ENCODE results near the gene CERCAM. TPM values are rescaled to one million over a fixed set of nuclear protein-coding genes. Genes with fewer than 3 reads are reported as not detected.

Gene CERCAM
- 10 to 100 TPM; 25.1 to 70.7 (median 39.8) TPM for total RNA-seq

DNA sequence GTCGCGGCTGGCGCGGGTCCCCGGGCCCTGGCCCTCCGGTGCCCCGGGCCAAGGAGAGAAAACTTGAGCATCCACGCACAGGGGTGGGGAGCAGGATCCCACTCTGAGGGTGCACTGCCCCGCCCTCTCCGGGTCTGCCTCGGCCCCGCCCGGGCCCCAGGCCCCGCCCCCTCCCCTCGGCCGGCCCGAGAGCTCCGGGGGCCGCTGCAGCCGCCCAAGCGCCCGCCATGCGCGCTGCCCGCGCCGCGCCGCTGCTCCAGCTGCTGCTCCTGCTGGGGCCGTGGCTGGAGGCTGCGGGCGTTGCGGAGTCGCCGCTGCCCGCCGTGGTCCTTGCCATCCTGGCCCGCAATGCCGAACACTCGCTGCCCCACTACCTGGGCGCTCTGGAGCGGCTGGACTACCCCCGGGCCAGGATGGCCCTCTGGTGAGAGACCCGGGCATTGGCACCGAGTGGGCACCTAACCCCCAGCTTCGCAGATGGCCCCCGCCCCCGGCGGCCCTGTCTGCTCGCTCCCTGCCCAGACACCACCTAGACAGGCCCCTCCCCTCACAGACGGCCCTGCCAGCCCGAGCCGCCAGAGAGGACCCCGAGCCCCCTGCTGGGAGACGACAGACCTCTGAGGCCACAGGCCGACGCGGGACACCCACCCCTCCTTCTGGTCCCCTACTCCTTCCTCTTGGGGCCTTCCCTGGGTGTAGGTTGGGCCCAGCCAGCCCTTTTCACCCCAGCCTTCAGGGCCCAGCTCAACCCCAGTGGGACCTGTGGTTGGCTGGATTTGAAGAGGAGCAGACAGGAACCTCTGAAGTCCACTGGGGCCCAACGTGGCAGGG is at the start of gene CERCAM:
TSS of gene CERCAM (plus strand) at position 207 of the 831 bp plus-strand sequence. CDS start at position 228, 21 bp downstream.
- Histone ChIP-seq H3K36me3 (no peaks in the 10 kb centered on the region), H3K27ac (peak within 1 kb of the TSS; percentile 78 to 93), H3K9me3 (no peaks in the 10 kb centered on the region), H3K4me3 (peak within 1 kb of the TSS; percentile 63 to 94), H3K4me1 (peaks cover 0 to 6% of the 10 kb centered on the region in 2 donors), H3K27me3 (peaks cover 0 to 3% of the 10 kb centered on the region in 2 donors)
- intact Hi-C loops (cut with DNase I; ENCODE audit: low total_unique reads), result no loop called here
- DNase-seq, result peak; percentile 69 to 79
- TF ChIP-seq POLR2A (IDR thresholded peaks at IDR 0.05), result no peak
- TF ChIP-seq CTCF (IDR thresholded peaks at IDR 0.05), result peak in 1 of 4 experiments; percentile 7

DNA sequence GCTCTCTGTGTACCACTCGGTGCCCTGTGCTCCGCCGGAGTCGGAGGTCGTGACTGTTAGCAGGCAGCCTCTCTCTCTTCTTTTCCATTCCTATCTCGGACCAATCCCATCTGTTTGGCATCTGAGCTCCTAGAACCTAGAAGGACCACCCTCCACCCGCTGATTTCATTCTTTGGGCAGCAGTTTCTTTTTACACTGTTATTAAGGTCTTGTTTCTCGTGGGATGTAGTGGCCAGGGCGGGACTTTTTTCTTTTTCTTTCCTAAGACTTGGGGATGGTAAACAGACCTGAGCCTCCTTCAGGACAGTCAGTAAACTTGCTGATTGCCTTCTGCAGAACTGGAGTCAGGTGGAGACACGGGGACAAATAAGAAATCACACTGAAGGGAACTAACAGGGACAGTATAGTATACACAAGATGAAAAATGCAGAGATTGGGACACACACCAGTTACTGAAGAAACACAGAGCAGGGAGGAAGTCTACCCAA is 49.0 kb upstream of the CERCAM start:
- peak overlapping the region; percentile 56 to 97 for H3K4me3 ChIP-seq
- peak overlapping the region; percentile 85 to 92 for H3K27ac ChIP-seq
- TF ChIP-seq CTCF (IDR thresholded peaks at IDR 0.05), result no peak
- TF ChIP-seq POLR2A (IDR thresholded peaks at IDR 0.05), result no peak
- no peaks in the 10 kb centered on the region for H3K27me3 ChIP-seq
- no peaks in the 10 kb centered on the region for H3K9me3 ChIP-seq
- no peak for DNase-seq
- no peaks in the 10 kb centered on the region for H3K36me3 ChIP-seq
- H3K4me1 ChIP-seq, result peaks cover 5 to 6% of the 10 kb centered on the region in 2 donors
- intact Hi-C loops (cut with DNase I; ENCODE audit: low total_unique reads), result no loop called here

- Histone ChIP-seq H3K4me1 (peaks cover 5 to 6% of the 10 kb centered on the region in 2 donors), H3K4me3 (peak overlapping the region; percentile 56 to 97), H3K36me3 (no peaks in the 10 kb centered on the region), H3K27me3 (no peaks in the 10 kb centered on the region), H3K27ac (peak overlapping the region in 1 of 2 donors; percentile 92), H3K9me3 (no peaks in the 10 kb centered on the region)
- no peak for TF ChIP-seq POLR2A (IDR thresholded peaks at IDR 0.05)
- no peak for TF ChIP-seq CTCF (IDR thresholded peaks at IDR 0.05)
- DNase-seq, result no peak
- intact Hi-C loops (cut with DNase I; ENCODE audit: low total_unique reads), result no loop called here
These were observed 48.4 kb upstream of the CERCAM start for GRCh38 chr9:128372188-128372641.

DNA sequence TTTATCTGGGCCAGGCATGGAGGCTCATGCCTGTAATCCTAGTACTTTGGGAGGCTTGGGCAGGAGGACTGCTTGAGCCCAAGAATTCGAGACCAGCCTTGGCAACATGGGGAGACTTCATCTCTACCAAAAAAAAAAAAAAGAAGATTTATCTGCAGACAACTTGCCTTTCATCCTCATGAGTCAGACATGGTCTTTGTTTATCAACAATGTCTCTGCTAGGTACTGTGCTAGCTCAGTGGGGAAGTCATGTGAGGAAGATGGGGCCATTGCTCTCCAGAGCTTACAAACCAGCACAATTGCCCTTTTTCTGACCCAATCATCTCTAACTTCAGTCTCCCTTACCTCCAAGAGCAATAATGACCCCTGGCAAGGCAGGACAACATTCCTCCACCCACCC is 47.9 kb upstream of the CERCAM start:
- TF ChIP-seq POLR2A (IDR thresholded peaks at IDR 0.05) (no peak), CTCF (IDR thresholded peaks at IDR 0.05) (no peak)
- no peak overlapping the region for H3K27ac ChIP-seq
- intact Hi-C loops (cut with DNase I; ENCODE audit: low total_unique reads), result no loop called here
- H3K4me1 ChIP-seq, result peaks cover 5 to 6% of the 10 kb centered on the region in 2 donors
- no peaks in the 10 kb centered on the region for H3K27me3 ChIP-seq
- H3K4me3 ChIP-seq, result no peak overlapping the region
- no peaks in the 10 kb centered on the region for H3K9me3 ChIP-seq
- no peaks in the 10 kb centered on the region for H3K36me3 ChIP-seq
- no peak for DNase-seq

- Histone ChIP-seq H3K4me1 (peaks cover 5 to 6% of the 10 kb centered on the region in 2 donors), H3K27me3 (no peaks in the 10 kb centered on the region), H3K4me3 (no peak overlapping the region), H3K36me3 (no peaks in the 10 kb centered on the region), H3K27ac (no peak overlapping the region), H3K9me3 (no peaks in the 10 kb centered on the region)
- TF ChIP-seq POLR2A (IDR thresholded peaks at IDR 0.05) (no peak), CTCF (IDR thresholded peaks at IDR 0.05) (no peak)
- intact Hi-C loops (cut with DNase I; ENCODE audit: low total_unique reads), result no loop called here
- no peak for DNase-seq
These were observed 46.4 kb upstream of the CERCAM start for GRCh38 chr9:128374221-128374675.

Data from uterus (tissue), 4 donors.